HL-60 (cell line): ENCODE data around the gene GLRX5.

ENCODE experiments used
- DNase-seq, 2 experiments: peaks; one replicate each; pipeline ENCODE4 v3.0.0-alpha.2; 2010 to 2020; ENCODE audit warnings: low read depth in 1 of 2, low spot score in 1 of 2
- H3K27ac ChIP-seq: fragments of 250-450 bp; sonication (Bioruptor Pico); replicated peaks from 2 replicates; pipeline ENCODE4 v1.5.1; 2020; ENCODE audit warnings: mild to moderate bottlenecking, moderate library complexity
- H3K27me3 ChIP-seq: fragments of 250-450 bp; sonication (Bioruptor Pico); 2 replicates; pipeline ENCODE4 v1.5.1; 2021; ENCODE audit warnings: mild to moderate bottlenecking, moderate library complexity; ENCODE audit not compliant: insufficient read depth, poor library complexity, severe bottlenecking
- H3K4me3 ChIP-seq: replicated peaks from 2 replicates; pipeline ENCODE4 v1.5.1; 2011; ENCODE audit warnings: mild to moderate bottlenecking, control low read depth, low read length; ENCODE audit not compliant: insufficient read depth
- GABPA ChIP-seq: IDR thresholded peaks from 2 replicates; pipeline ENCODE4 v1.6.1; 2012; ENCODE audit warnings: low read depth
- POLR2AphosphoS5 ChIP-seq: IDR thresholded peaks from 2 replicates; pipeline ENCODE4 v1.6.1; 2012; ENCODE audit warnings: low read depth
- SPI1 ChIP-seq: IDR thresholded peaks from 2 replicates; pipeline ENCODE4 v1.6.1; 2012; ENCODE audit warnings: low read depth, mild to moderate bottlenecking, borderline replicate concordance
- TF ChIP-seq, protein P1 (sequence below): IDR thresholded peaks from one replicate; pipeline ENCODE4 v1.5.1; 2011; ENCODE audit warnings: low read length, control low read depth, inconsistent platforms; ENCODE audit not compliant: insufficient read depth
- TF ChIP-seq, protein P2 (sequence below): IDR thresholded peaks from 2 replicates; pipeline ENCODE4 v1.6.1; 2012; ENCODE audit warnings: low read depth; ENCODE audit not compliant: insufficient replicate concordance

The GLRX5 gene

DNA sequence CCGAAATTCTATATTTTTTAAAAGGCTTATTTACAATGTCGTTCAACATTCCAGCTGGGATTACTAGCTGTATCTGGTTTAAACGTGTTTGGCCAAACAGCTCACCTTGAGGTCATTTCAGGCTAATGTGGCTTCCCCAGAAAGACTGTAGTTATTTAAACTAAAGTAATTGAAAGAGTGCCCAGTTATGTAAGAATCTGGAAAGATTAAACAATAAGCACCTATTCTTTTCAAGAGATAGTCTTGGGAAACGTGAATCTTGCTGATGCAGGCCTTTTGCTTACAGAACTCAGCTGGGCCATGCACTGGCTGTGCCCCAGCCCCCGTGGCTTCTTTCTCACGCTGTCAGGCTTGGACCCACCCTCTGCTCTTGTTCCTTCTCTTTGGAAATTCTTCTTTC, 24.4 kb downstream of the GLRX5 start:
- Histone ChIP-seq H3K27ac (no peak overlapping the region), H3K27me3 (no peaks in the 10 kb centered on the region), H3K4me3 (no peak overlapping the region)
- TF ChIP-seq POLR2AphosphoS5 = no peak
- TF ChIP-seq GABPA = no peak
- no peak for TF ChIP-seq SPI1
- TF ChIP-seq, protein P1, sequence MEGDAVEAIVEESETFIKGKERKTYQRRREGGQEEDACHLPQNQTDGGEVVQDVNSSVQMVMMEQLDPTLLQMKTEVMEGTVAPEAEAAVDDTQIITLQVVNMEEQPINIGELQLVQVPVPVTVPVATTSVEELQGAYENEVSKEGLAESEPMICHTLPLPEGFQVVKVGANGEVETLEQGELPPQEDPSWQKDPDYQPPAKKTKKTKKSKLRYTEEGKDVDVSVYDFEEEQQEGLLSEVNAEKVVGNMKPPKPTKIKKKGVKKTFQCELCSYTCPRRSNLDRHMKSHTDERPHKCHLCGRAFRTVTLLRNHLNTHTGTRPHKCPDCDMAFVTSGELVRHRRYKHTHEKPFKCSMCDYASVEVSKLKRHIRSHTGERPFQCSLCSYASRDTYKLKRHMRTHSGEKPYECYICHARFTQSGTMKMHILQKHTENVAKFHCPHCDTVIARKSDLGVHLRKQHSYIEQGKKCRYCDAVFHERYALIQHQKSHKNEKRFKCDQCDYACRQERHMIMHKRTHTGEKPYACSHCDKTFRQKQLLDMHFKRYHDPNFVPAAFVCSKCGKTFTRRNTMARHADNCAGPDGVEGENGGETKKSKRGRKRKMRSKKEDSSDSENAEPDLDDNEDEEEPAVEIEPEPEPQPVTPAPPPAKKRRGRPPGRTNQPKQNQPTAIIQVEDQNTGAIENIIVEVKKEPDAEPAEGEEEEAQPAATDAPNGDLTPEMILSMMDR = no peak
- TF ChIP-seq, protein P2, sequence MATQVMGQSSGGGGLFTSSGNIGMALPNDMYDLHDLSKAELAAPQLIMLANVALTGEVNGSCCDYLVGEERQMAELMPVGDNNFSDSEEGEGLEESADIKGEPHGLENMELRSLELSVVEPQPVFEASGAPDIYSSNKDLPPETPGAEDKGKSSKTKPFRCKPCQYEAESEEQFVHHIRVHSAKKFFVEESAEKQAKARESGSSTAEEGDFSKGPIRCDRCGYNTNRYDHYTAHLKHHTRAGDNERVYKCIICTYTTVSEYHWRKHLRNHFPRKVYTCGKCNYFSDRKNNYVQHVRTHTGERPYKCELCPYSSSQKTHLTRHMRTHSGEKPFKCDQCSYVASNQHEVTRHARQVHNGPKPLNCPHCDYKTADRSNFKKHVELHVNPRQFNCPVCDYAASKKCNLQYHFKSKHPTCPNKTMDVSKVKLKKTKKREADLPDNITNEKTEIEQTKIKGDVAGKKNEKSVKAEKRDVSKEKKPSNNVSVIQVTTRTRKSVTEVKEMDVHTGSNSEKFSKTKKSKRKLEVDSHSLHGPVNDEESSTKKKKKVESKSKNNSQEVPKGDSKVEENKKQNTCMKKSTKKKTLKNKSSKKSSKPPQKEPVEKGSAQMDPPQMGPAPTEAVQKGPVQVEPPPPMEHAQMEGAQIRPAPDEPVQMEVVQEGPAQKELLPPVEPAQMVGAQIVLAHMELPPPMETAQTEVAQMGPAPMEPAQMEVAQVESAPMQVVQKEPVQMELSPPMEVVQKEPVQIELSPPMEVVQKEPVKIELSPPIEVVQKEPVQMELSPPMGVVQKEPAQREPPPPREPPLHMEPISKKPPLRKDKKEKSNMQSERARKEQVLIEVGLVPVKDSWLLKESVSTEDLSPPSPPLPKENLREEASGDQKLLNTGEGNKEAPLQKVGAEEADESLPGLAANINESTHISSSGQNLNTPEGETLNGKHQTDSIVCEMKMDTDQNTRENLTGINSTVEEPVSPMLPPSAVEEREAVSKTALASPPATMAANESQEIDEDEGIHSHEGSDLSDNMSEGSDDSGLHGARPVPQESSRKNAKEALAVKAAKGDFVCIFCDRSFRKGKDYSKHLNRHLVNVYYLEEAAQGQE = no peak
- no peak for DNase-seq

DNA sequence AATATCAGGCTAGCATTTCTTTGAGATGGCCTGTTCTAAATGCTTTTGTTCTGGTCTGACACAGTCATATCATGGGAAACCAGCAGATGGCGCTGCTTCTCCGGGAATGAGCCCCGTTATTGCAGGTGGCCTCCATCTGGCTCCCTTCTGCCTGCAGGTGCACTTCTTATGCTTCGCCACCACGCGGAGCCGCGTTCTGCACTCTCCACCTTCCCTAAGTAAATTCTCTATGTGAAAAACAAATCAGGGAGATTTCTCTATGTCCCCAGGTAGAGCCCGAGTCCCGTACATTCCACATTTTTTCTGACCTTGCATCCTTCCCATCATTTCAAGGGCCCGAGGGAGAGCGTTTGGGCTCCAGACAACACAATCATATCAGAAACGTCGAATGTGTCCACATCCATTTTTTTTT, 26.2 kb downstream of the GLRX5 start:
- Histone ChIP-seq H3K4me3 (no peak overlapping the region), H3K27me3 (no peaks in the 10 kb centered on the region), H3K27ac (no peak overlapping the region)
- DNase-seq = peak in 1 of 2 experiments; percentile 87
- no peak for TF ChIP-seq SPI1
- TF ChIP-seq, protein P1 = peak; percentile 94

DNA sequence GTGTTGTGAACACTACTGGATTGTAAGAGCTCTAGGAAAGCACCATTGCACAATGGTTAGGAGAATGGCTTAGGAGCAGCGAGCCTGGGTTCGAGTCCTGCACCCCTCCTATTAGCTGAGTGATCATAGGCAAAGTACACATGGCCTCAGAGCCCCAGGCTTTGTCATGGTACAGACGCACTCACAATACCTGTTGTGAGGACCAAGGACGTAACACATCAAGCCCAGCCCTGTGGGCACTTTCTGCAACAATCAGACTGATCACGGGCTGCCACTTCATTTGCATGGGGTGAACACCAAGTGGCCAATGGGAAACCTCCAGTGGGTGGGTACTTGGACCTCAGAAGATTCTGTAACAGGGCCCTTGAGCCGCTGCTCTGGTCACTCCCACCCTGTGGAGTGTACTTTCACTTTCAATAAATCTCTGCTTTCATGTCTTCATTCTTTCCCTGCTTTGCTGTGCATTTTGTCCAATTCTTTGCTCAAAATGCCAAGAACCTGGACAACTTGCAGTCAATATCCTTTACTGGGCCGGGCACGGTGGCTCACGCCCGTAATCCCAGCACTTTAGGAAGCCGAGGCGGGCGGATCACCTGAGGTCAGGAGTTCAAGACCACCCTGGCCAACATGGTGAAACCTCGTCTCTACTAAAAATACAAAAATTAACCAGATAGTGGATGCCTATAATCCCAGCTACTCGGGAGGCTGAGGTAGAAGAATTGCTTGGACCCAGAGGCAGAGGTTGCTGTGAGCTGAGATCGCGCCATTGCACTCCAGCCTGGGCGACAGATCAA, 28.2 kb downstream of the GLRX5 start:
- Histone ChIP-seq H3K4me3 (no peak overlapping the region), H3K27me3 (peaks cover under 1% of the 10 kb centered on the region), H3K27ac (no peak overlapping the region)
- TF ChIP-seq, protein P1 = no peak
- TF ChIP-seq GABPA = no peak
- TF ChIP-seq, protein P2 = no peak
- no peak for TF ChIP-seq POLR2AphosphoS5
- no peak for TF ChIP-seq SPI1
- DNase-seq = no peak

DNA sequence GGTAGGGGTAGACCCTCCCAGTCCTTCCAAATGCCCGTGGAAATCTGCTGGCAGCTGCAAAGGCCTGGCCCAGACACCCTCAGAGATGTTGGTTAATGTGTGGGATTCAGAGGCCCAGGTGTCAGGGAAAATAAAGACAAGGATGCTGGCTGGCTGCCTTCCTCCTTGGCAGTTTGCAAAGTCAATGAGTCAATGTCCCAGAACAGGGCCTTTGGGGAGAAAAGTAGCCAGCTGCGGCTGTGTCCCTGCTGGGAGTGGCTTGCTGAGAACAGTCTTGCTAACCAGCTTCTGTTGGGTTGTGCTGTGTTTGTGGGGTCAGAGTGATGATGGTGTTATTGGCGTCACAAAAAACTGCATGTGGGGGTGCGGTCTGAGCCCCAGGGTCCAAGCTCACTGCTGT, 29.2 kb downstream of the GLRX5 start:
- no peak for TF ChIP-seq SPI1
- TF ChIP-seq, protein P2 = no peak
- no peak for TF ChIP-seq GABPA
- TF ChIP-seq, protein P1 = no peak
- TF ChIP-seq POLR2AphosphoS5 = no peak
- DNase-seq = no peak
- Histone ChIP-seq H3K4me3 (no peak overlapping the region), H3K27me3 (peaks cover 2% of the 10 kb centered on the region), H3K27ac (no peak overlapping the region)
